Right renal pelvis (tissue), 4 donors: ENCODE measurements around the gene PLPPR3. TPM values are rescaled to one million over a fixed set of nuclear protein-coding genes. Genes with fewer than 3 reads are reported as not detected.
"Not testable (repeated sequence)": the region's sequence is repeated elsewhere in the genome, so short reads cannot be mapped to it uniquely, and the experiment has no call there.

Source experiments
- DNase-seq, 4 donors: peaks; one replicate each; pipeline ENCODE4 v3.0.0-alpha.2; 2013; ENCODE audit warnings: low read depth in 4 of 4, low spot score in 3 of 4, missing footprints in 1 of 4
- polyA plus RNA-seq, 4 donors: library from polyadenylated mRNA; unstranded; fragments of 120-200 nt; gene quantifications; one replicate each; pipeline ENCODE4 v1.2.1, GENCODE V29; 2013; ENCODE audit not compliant: insufficient read length in 4 of 4

The PLPPR3 gene
- polyA plus RNA-seq, 4 donors = 8.6 to 19.1 (median 13.6) TPM

DNA sequence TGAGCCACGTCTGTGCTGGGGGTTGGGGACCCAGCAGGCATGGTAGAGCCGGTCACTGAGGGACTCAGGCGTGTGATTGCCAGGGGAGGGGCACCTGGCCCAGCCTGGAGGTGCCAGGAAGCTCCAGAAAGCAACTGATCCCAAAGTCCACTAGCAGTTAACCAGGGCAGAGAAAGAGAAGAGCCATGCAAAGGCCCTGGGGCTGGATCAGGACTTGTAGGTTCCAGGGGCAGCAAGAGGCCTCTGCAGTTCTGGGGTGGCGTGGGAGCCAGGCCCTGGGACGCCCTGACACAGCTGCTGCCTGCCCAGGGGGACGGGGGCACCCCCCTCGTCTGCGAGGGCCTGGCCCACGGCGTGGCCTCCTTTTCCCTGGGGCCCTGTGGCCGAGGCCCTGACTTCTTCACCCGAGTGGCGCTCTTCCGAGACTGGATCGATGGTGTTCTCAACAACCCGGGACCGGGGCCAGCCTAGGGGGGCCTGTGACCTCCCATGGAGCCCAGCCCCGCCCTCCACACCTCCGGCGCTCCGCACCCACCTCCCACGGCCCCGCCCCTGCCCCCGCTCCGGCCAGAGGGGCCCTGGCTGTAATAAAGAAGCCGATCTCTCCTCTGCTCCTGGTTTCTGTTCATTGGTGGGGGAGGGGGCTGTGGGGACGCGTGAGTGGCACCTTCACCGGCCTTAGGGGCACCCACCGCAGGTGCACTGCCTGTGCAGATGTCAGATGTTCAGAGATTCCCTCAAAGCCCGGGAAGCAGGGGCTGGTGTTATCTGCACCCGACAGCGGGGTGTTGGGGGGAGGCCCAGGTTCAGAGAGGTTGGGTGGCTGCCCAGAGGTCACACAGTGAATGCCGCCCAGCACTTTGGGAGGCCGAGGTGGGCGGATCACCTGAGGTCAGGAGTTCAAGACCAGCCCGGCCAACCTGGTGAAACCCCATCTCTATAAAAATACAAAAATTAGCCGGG, 9.9 kb upstream of the PLPPR3 start:
- DNase-seq = no peak

DNA sequence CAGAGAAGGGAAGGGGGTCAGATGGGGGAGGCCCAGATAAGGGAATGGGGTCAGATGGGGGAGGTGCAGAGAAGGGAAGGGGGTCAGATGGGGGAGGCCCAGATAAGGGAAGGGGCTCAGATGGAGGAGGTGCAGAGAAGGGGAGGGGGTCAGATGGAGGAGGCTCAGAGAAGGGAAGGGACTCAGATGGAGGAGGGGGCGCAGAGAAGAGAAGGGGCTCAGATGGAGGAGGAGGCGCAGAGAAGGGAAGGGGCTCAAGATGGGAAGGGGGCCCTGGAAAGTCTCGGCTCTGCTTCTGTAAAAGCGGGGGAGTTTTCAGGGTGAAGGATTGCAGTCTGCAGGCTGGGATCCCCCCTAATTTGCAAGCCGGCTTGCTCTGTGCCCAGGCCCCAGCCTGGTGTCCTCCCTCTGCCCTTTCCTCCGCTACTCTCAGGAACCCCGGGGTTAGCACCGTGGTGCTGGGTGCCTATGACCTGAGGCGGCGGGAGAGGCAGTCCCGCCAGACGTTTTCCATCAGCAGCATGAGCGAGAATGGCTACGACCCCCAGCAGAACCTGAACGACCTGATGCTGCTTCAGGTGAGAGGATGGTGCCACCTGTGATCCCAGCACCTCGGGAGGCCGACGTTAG, 7.5 kb upstream of the PLPPR3 start:
- no peak for DNase-seq

DNA sequence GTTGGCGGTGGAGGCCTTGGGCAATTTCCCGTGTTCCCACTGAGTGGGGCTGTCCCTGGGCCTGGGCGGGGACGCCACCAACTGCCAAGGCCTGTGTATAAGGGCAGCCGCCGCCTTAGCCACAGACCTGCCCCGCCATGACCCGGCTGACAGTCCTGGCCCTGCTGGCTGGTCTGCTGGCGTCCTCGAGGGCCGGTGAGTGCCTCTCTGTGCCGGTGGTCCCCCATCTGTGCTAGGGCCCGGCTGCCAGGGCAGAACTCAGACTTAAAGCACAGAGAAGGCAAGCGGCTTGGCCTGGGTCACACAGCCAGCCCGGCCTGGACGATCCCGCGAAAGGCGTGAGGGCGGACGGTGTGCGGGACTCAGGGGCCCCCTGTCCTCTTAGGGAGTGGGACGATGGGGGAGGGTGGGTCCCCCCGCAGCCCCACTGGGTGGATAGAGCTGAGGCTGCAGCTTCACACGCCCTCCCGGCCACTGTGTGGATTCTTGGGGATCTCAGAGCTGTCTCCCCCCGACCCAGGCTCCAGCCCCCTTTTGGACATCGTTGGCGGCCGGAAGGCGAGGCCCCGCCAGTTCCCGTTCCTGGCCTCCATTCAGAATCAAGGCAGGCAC, 6.1 kb upstream of the PLPPR3 start, which contains the start of gene AZU1:
Gene AZU1, plus strand, starts transcription at position 128 of the 612 bp plus-strand sequence. Its CDS starts 10 bp downstream, at position 138.
- DNase-seq = no peak

DNA sequence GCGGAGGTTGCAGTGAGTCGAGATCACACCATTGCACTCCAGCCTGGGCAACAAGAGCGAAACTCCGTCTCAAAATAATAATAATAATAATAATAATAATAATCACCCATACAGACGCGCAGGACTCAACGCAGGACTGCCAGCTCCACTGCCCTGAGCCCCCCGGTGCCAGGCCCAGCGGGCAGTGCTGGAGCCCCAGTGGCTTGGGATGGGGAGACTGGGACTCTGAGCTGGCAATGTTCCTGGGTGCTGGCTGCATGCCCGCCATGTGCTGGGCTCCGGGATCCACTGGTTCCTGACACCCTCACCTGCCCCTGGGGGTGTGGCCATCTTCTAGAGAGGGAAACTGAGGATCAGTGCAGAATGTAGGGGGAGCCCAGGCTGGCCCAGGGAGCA, 5.6 kb upstream of the PLPPR3 start:
- no peak for DNase-seq

DNA sequence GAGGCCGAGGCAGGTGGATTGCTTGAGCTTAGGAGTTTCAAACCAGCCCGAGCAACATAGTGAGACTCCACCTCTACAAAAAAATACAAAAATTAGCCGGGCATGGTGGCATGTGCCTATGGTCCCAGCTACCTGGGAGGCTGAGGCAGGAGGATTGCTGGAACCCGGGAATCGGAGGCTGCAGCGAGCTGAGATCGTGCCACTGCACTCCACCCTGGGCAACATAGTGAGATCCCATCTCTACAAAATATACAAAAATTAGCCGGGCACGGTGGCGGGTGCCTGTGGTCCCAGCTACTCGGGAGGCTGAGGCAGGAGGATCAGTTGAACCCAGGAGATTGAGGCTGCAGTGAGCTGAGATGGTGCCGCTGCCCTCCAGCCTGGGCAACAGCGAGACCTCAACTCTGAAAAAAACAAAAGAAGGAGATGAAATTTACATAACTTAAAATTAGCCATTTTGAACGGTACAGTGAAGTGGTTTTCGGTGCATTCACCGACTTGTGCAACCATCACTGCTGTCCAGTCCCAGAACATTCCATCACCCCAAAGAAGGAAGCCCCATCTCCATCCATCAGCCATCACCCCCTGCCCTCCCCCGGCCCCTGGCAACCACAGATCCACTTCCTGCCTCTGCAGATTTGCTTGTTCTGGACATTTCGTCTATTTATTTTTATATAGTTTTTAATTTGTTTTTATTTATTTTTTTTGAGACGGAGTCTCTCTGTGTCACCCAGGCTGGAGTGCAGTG, 4.3 kb upstream of the PLPPR3 start:
- no peak for DNase-seq

DNA sequence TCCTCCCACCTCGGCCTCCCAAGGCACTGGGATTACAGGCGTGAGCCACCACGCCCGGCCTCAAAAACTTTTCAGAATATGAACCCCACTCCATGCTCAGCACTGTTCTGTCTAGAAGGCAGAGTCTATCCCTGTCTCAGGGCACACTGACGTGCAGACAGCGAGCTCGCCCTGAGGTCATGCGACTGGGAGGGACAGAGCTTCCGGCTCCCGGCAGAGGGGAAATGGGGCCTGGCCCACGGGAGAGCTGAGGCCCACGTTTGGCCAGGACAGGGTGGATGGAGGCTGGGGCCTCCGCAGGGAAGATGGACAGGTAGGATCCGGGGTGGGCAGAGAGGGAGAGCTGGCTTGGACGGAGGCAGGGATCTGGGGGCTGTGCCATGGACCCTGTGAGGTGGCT, 3.1 kb upstream of the PLPPR3 start:
- no peak for DNase-seq

DNA sequence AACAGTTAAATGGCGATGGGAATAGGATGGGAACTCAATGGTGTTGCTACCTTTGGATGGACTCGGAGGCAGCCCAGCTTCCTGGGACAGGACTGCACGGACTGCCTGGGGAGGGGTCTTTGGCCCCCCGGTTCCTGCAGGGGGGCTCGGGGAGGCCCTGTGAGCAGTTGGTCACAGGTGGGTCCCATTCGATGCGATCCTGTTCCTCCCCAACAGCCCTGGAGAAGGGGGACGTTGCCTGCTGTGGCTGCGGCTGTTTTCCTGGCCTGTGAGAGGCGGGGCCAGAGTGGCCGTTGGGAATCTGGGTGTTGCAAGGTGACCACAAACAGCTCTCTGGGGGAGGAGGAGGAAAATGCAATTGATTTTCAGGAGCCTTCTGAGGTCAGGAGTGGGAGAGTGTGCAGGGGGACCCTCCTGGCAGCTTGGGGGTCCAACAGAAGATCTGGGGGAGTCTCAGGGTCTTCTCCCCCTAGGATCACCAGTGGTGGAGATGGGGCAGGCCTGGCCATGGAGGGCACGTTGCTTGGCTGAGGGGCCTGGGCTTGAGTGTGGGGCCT, 1.9 kb upstream of the PLPPR3 start:
- no peak for DNase-seq

DNA sequence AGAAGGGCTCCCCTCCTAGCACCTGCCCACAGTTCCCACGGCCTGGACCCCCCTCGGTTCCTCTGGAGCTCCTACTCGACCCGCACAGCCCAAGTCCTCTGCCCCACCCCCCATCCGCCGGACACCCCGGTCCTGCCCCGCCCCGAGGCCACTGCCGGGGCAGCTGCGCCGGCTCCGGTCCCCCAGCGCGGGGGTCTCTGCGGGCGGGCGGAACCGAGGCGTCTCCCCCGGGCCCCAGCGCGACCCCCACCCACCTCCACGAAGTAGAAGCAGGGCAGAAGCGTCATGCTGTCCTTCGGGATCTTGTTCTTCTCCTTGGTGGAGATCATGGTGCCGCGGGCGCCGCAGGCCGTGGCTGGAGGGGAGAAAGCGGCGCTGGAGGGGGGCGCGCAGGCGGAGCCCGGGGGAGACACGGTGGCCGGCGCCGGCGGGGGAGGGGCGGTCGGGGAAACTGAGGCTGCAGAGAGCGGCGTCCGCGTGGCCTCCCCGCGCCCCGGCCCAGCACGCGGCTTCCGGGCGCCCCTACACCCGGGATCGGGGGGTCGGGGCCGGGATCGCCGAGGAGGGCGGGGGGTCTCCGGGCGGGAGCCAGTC, 427 bp downstream of the PLPPR3 start:
- no peak for DNase-seq

DNA sequence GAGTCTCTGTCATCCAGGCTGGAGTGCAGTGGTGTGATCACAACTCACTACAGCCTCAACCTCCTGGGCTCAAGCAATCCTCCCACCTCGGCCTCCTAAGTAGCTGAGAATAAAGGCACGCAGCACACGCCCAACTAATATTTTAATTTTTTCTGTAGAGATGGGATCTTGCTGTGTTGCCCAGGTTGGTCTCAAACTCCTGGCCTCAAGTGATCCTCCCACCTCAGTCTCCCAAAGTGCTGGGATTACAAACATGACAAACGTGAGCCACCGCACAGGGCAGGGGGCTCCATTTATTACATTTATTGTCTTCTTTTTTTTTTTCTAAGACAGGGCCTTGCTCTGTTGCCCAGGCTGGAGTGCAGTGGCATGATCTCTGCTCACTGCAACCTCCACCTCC, 1.5 kb downstream of the PLPPR3 start:
- not testable (repeated sequence) for DNase-seq

DNA sequence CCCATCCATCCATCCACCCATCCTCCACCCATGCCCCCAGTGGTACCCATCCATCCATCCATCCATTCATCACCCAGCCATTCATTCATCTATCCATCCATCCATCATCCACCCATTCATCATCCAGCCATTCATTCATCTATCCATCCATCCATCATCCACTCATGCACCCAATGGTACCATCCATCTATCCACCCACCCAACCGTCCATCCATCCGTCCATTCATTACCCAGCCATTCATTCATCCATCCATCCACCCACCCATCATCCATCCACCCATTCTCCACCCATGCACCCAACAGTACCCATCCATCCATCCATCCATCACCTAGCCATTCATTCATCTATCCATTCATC, 5.3 kb downstream of the PLPPR3 start:
- DNase-seq = no peak

DNA sequence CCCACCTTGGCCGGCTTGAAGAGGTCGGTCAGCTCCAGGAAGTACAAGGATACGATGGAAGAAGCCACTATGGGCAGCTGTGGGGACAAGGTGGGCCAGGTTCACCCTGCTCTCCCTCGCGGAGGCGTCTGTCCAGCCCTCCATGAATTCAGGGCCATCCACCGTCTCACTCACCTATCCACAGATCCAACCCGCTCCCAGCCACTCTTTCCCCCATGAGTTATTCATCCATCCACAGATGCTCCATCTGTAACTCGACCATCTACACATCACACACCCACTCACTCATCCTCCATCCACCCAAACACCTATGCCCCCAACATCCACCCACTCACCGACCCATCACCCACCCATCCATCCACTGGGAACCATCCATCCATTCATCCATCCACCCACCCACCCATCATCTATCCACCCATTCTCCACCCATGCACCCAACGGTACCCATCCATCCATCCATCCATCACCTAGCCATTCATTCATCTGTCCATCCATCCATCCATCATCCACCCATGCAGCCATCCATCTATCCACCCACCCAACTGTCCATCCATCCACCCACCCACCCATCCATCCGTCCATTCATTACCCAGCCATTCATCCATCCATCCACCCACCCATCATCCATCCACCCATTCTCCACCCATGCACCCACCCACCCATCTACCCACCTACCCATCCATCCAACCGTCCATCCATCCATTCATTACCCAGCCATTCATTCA, 5.8 kb downstream of the PLPPR3 start:
- no peak for DNase-seq

DNA sequence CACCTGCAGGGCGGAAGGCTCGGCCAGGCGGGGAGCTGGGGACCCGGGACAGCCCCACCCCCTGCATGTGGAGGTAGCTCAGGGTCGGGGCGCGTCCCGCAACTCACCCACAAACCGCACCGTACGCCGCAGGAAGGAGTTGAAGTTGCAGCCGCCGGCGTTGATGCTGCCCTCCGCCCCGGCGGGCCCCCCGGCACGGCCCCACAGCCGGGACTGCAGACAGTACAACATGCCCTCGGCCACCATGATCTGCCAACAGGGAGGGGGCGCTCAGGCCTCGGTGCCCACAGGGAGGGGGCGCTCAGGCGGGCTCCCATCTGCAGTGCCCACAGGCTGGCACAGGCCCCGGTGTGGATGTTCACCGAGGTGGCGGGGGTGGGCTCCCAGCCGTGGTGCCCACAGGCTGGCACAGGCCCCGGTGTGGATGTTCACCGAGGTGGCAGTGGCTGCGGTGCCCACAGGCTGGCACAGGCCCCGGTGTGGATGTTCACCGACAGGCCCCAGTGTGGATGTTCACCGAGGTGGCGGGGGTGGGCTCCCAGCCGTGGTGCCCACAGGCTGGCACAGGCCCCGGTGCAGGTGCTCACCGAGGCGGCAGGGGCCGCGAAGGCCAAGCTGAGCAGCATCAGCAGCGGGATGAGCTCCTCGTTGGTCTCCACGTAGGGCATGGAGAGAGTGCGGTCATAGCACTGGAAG, 6.5 kb downstream of the PLPPR3 start:
- no peak for DNase-seq

DNA sequence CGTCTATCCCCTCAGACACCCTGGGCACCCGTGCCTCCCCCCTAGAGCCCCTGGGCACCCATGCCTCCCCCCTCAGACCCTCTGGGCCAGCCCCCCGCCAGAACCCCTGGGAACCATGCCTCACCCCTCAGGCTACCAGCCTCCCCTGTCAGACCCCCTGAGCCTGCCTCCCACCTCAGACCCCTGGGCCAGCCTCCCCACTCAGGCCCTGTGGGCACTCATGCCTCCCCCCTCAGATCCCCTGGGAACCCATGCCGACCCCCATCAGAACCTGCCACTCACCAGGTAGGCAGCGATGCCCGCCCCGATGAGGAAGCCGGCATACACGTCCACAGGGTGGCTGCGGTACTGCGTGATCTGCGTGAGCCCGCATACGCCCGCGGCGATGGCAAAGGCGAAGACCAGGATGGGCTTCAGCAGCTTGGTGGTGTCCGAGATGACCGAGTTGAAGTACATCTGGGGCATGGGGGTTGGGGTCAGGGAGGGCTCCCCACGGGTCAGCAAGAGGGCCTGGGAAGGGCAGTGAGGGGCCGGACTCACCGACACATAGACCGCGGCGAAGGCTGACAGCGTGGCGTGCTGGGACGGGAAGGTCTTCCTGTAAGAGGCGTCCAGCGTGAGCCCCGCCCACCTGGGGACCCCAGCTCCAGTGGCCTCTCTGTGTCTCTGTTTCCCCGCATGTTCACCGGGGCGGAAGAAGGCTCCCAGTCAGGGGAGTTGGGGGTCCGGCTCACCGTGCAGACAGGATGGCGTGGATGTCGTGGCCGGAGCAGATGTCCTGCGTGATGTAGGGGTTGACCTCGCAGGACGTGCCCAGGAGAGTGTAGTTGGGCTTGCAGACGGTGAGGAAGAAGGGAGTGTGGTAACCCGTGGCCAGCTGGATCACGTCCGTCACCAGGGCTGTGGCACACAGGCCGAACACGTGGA, 7.3 kb downstream of the PLPPR3 start:
- no peak for DNase-seq

DNA sequence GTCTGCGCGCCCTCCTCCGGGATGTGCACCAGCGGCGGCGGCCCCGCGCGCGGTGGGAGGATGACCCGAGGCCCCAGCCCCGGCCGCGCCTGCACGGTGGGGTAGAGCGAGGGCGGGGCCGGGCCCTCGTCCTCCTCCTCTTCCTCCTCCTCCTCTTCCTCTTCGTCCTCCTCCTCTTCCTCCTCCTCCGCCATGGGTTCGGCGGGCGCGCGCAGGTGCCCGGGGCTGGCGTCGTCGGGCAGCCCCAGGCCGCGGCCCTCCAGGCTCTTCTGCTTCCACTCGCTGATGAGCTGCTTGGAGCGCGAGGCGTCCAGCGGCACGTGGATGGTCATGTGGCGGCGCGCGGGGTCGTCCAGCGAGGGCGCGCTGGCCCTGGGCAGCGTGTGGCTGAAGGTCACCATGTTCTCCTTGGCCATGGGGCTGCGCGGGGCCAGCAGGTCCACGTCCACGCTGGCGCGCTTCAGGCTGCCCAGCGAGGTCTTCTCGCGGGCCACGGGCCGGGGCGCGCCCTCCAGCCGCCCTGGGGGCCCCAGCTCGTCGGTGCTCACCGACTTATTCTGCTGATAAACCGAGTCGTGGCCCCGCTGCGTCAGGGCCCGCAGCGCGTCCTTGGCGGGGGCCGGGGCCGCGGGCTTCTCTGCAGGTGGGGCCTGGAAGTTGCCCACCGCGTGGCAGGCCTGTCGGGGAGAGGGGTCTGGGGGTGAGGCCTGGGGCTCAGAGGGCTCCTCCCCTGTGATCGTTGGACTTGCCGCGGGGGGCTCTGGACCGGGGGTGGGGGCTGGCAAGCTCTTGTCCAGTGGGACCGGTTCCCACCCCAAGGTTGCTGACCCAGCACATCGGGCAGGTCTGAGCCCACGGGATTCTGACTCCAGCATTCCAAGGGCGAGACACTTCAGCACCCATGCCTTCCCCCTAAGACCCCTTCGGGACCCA, 8.3 kb downstream of the PLPPR3 start:
- no peak for DNase-seq

DNA sequence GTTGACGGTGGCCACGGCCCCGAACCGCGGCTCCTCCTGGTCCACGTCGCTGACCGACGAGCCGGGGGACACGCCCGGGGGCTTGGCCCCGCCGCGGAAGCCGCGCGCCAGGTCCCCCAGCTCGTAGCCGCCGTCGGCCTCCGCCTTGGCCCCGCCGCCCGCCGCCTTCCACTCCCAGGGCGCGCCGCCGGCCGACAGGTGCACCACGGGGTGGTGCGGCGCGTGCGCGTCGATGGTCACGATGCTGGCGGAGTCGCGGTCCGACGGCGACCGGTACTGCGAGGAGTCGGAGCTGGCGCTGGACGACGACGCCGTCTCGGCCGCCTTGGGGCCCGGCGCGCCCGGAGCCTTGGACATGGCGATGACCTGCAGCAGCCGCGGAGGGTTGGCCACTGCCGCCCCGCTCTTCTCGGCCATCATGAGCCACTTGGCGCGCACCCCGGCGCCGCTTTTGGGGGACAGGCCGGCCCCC, 9.0 kb downstream of the PLPPR3 start:
- no peak for DNase-seq

DNA sequence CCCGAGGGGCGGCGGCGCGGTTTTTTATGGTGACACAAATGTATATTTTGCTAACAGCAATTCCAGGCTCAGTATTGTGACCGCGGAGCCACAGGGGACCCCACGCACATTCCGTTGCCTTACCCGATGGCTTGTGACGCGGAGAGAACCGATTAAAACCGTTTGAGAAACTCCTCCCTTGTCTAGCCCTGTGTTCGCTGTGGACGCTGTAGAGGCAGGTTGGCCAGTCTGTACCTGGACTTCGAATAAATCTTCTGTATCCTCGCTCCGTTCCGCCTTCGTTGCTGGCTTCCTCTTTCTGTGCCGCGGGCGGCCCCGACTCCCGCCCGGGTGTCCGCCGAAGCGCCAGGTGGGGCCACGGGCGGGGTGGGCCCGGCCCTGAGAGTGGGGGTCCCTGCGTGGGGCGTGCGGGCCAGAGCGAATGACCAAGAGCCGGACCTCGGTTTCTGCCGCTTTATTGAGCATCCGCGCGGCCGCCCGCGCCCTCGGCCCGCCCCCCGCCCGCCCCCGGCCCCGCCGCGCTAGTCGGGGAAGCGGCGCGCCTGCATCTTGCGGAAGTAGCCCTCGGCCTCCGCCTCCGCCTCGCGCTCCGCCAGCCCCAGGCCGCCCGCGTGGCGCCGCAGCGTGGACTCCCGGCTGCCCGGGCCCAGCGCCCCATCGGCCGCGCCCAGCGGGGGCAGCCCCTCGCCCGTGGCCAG, 9.6 kb downstream of the PLPPR3 start:
- no peak for DNase-seq
